HG03457 (cell line): ENCODE measurements around the gene GPC6.

ENCODE experiments used
- ATAC-seq: cut with Tn5 transposase; IDR thresholded peaks from one replicate; pipeline ENCODE4 v1.9.1; 2021; ENCODE audit warnings: moderate number of reproducible peaks; ENCODE audit not compliant: unreplicated experiment

Gene GPC6

DNA sequence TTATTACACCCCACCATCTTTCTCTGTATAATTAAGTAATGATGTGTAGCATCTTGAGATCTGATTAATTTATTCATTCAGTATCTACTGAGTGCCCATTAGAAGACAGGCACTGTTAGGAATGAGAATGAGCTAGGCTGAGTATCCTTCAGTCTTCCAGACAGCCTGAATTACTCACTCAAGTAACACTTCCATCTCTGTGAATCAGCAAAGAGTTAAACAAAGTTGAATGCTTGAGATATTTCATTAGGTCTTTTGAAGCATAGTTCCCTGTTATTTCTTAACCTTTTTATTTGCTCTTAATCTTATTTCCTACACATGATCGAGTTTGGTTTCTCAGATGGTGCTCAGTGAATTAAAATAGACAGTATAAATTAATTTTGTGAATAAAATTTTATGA is 839.1 kb downstream of the GPC6 start:
- ATAC-seq, result no peak

GRCh38 chr13:94073007-94073744 is 846.6 kb downstream of the GPC6 start:
- ATAC-seq, result no peak

- ATAC-seq, result no peak
Measured at GRCh38 chr13:94079876-94080275, 853.3 kb downstream of the GPC6 start.

DNA sequence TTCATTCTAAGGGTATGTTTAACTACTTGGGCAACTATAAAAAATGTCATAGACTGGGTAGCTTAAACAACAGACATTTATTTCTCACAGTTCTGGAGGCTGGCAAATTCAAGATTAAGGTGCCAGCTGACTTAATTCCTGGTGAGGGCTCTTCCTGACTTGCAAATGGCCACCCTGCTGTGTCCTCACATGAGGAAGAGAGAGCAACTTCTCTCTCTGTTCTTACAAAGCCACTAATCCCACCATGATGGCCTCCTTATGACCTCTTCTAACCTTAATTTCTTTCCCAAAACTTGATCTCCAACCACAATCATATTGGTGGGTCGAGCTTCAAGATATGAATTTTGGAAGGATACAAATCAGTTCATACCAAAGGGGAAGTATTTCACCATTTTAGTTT is 853.9 kb downstream of the GPC6 start:
- ATAC-seq, result no peak

DNA sequence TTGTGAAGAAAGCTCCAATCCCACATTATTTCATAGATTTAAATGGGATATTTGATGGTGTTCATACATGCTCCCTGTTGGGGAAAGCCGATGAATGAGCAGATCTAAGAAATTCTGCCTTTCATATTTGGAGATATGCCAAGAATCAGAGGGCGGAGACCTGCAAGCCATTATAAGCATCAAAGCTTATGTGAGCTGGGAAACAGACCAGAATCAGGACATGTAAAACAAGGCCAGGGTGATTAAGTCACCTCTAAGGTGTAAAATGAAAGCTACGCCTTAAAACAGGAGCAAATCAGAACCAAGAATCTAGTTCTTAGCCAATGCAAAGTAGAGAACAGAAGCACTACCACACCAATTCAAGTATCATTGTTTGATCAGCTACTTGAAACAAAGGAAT is 860.5 kb downstream of the GPC6 start:
- no peak for ATAC-seq

DNA sequence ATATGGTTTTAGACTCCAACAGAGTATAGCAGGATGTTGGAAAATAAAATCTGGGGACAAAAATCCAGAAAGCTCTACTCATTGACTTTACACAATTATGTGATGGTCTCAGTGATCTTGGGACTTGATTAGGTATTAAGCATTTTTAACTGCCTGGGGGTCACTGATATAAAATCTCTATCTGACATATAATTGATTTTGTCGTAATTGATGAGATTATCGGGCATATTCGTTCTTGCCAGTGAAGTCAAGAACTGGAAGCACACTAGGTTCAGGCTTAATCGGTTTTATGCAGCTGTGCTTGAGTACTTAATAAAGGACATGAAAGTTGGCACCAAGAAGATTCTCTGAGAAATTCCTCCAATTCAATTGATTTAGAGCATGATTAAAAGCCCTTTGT is 862.1 kb downstream of the GPC6 start:
- no peak for ATAC-seq

DNA sequence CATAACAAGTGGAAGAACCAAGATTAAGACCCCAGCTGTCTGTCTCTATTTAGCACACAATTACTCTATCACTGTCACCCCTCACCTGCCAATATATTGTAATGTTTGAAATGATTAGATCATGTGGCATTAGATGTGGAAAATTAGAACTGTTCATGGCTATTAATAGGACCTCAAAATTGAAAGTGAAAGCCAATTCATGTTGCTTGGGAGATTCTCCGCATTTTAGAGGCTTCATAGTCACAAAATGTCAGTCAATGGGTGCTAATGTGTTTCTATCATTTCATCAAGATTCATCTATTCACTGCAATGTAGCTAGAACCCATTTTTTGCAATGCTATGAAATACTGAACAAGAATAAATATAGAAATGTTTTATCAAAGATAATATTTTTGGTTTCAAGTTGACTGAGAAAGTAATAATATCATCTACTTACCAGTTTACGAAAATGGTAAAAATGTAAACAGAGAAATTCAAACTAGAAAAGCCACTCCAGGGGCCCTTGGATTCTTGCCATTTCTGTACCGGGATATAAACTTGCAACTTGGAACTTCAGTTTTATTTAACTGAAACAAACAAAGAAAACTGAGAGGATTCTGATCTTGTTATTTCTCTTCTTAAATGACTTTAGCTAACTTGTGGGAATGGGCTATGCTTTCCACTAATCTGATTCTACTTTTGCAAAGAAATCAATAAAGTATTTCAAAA is 864.3 kb downstream of the GPC6 start:
- ATAC-seq, result no peak

DNA sequence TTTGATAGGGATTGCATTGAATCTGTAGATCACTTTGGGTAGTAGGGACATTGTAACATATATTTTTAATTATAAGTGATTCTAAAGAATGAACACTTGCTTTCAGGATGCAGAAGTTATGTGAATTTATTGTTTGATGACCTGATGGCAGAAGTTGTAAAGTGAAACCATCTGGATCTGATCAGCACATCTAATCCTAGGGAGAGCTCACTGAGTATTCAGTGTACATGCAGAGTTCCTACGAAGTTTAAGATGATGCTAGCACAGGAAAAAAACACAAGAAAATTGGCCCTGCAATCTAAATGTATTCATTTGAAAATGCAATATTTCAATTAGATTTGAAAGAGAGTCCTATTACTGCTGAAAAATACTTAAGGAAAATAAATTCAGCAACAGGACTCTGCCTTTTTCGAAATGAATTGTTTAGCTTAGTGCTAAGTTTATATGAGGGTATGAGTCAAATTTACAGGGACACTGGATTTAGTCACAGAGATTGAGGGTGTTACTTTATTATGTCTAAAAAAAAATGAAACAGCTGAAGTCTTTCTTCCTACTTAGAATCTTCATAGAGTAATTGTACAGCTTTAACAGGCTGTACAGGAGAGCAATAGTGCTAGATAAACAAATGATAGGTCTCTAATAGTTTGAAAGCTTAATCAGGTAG is 867.2 kb downstream of the GPC6 start:
- ATAC-seq, result no peak

GRCh38 chr13:94109715-94110374 is 883.2 kb downstream of the GPC6 start:
- no peak for ATAC-seq

DNA sequence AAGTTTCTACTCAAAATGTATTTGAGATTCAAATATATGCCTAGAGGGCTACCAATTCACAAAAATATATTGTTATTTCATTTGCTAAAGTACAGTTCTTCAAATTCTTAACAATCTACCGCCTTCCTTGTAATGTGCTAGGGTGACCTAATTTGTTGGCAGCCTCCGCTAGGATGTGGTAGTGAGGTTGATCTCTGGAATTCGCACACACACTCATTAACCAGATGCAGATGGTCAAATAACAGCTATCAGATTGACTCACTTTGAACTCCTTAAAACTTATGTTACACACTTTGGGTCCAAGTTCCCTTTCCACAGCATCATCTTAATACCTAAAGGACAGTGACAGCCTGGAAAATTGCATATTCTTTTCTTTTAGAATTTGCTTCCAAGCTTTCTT is 885.6 kb downstream of the GPC6 start:
- no peak for ATAC-seq

GRCh38 chr13:94112731-94113130 is 886.1 kb downstream of the GPC6 start:
- no peak for ATAC-seq

DNA sequence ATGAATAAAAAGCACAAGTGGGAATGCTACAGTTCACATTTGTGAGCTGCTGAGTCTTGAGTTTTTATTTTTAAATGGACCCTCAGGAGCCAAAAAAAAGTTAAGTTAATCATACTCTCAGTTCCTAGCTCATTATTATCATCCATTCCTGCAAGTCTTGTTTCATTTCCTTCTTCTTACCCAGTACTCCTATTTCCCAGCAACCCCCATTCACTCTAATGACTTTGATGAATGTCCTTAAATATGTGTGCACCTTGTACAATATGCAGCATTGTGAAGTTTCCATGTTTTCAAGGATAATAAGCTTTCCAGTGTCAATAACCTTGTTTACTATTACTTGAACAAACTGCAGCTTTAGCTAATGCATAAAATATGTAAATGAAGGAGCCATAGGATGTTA is 886.6 kb downstream of the GPC6 start:
- no peak for ATAC-seq

DNA sequence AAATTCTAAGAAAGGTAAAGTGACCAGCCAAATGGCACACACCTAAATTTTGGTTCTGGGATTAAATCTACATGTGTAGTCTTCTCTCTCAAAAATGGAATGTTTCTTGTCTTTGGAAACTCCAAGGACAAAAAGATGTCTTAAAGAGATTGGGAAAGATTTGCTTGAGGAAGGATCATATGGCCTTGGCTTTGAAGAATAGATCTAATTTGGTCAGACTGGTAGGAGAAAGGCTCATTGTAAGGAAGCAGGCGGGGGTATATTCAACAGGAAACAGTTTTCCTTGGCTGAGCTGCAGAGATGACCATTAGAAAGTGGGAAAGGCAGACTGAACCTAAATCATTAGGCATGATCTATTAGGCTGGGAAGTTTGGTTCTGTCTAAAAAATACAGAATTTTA is 887.6 kb downstream of the GPC6 start:
- ATAC-seq, result no peak

DNA sequence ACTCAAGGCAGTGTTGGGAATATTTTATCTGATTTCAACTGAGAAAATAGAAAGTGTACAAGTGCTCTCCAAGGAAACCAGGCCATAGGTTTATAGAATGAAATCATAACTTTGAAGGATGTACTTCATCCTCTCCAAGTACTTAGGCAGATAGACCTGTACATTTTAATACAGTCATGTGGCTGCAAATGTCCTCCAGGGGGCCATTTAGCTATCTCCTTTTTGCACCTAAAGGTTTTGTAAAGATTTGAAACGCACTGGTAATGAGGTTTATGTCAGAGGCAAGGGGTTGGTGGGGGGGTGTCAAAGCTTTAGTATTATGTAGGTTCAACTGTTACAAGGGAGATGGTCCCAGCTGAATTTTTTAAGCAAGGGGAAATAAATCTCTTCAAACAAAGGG is 888.4 kb downstream of the GPC6 start:
- ATAC-seq, result no peak

GRCh38 chr13:94119360-94119936 is 892.8 kb downstream of the GPC6 start:
- ATAC-seq, result no peak

DNA sequence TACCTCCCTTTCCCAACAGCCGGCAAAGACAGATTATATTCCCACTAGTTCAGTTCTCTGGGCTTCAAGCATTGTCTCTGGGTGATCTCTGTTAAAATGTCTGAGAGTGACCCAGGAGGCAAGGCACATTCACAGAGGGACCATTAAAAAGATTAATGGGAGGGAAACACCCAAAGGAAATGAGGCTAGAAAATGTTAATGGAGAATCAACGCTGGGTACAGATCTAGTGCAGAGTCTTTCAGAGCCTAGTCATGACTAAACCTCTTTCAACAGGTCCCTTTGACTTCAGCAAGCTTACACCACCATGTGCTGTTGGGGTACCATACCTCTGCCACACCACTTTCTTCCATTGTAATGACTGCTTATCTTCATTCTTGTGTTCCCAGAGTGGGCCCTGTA is 894.3 kb downstream of the GPC6 start:
- no peak for ATAC-seq

DNA sequence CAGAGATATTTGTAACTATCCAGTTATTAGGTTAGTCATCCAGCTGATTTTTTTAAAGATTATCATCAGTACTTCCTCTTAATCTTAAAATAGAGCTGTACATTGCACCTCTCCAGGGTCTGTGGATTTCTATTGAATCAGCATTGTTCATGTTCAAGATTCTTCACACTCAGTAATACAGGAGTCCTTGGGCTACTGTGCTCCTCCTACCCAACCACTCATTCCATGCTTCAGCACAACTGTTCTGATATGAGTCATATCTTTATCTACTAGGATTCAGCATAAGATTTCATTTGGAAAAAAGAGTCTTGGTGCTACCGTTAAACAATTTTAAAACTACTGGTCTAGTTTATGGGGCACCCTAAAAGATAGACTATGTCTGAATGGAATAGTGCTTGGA is 895.1 kb downstream of the GPC6 start:
- ATAC-seq, result no peak

GRCh38 chr13:94122300-94122915 is 895.8 kb downstream of the GPC6 start:
- ATAC-seq, result no peak

GRCh38 chr13:94123557-94123956 is 897.0 kb downstream of the GPC6 start:
- no peak for ATAC-seq

- no peak for ATAC-seq
Measured at GRCh38 chr13:94128430-94128829, 901.8 kb downstream of the GPC6 start.

DNA sequence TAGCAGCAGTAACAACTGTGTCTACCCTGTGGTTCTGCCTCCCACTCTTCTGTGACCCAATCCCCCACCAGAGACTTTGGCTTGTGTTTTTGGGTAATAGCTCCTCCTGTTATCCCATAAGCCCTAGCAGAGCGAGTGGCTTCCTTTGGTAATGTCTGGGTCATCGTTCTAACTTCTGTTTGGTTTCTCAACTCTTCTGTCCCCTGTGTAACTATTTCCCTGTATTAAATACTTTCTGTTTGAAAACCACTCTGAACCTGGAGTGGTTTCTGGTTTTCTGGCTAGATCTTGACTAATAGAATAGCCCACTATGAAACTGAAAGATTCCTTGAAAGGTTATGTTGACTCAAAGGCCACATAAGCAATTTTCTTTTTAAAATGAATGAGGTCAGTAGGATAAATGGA is 902.9 kb downstream of the GPC6 start:
- ATAC-seq, result no peak
